Measurements from ENCODE around the gene FLCN.
"Not testable (repeated sequence)": the region's sequence is repeated elsewhere in the genome, so short reads cannot be mapped to it uniquely, and the experiment has no call there.

FLCN gene

DNA sequence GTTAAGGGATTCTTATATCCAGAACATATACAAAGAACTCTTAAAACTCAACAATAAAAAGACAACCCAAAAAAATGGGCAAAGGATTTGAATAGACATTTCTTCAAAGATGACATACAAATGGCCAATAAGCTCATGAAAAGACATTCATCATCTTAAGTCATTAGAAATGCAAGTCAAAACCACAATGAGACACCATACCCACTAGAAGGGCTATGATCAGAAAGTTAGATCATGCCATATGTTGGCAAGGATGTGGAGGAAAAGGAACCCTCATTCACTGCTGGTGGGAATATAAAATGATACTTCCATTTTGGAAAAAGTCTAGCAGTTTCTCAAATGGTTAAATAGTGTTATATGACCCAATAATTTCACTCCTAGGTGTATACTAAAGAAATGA lies 40.2 kb downstream of the FLCN start:
- H3K23ac ChIP-seq (ENCODE audit: low read length) = no peak overlapping the region
- peaks cover 0 to 3% of the 10 kb centered on the region in 2 experiments for H3K4me1 ChIP-seq (ENCODE audit: control insufficient read depth in 1 of 2, insufficient read depth in 2 of 2, low read length in 2 of 2)
- no peak overlapping the region for H4K91ac ChIP-seq (ENCODE audit: low read depth, low read length)
- H3K9me3 ChIP-seq (ENCODE audit: insufficient read depth, low read depth, low read length) = no peaks in the 10 kb centered on the region
- no peaks in the 10 kb centered on the region for H3K36me3 ChIP-seq (ENCODE audit: control insufficient read depth in 1 of 2, insufficient read depth in 2 of 2, low read length in 2 of 2)
- no peak overlapping the region for H4K12ac ChIP-seq (ENCODE audit: low read depth, low read length)
- H3K9ac ChIP-seq (ENCODE audit: low read length) = no peak overlapping the region
- peaks cover 1% of the 10 kb centered on the region for H3K79me1 ChIP-seq (ENCODE audit: low read length)
- H3K4me2 ChIP-seq (ENCODE audit: low read length) = no peak overlapping the region
- no peak overlapping the region for H3K14ac ChIP-seq (ENCODE audit: low read length)
- no peak overlapping the region for H3K4me3 ChIP-seq (ENCODE audit: low read depth, low read length)
- no peak overlapping the region for H2BK5ac ChIP-seq (ENCODE audit: low read depth, low read length, poor library complexity)
- no peak overlapping the region for H3K18ac ChIP-seq (ENCODE audit: low read length)
- H3K27ac ChIP-seq (ENCODE audit: low read depth, low read length) = no peak overlapping the region
- H3K79me2 ChIP-seq (ENCODE audit: control insufficient read depth, insufficient read depth, low read length, poor library complexity) = no peaks in the 10 kb centered on the region
- no peak overlapping the region for H2BK120ac ChIP-seq (ENCODE audit: insufficient read depth, low read length, poor library complexity)
- H2AK5ac ChIP-seq (ENCODE audit: low read length) = no peak overlapping the region
- no peak overlapping the region for H2BK12ac ChIP-seq (ENCODE audit: low read length)
- DNase-seq = no peak
- no peak overlapping the region for H2AFZ ChIP-seq (ENCODE audit: insufficient read depth, low read length, poor library complexity)
- H3K4ac ChIP-seq (ENCODE audit: low read depth, low read length) = no peak overlapping the region
- H3K27me3 ChIP-seq (ENCODE audit: insufficient read depth, low read length) = no peaks in the 10 kb centered on the region
- H4K8ac ChIP-seq (ENCODE audit: low read depth, low read length) = no peak overlapping the region

DNA sequence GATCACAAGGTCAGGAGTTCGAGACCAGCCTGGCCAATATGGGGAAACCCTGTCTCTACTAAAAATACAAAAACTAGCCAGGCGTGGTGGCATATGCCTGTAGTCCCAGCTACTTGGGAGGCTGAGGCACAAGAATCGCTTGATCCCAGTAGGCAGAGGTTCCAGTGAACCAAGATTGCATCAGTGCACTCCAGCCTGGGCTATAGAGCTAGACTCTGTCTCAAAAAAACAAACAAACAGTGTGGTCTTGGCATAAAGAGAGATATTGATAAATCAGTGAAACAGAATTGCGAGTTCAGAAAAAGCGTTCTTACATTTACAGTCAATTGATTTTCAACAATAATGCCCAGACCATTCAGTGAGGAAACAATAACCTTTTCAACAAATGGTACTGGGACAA lies 41.5 kb downstream of the FLCN start:
- DNase-seq; H2BK5ac ChIP-seq (ENCODE audit: low read depth, low read length, poor library complexity); H3K79me2 ChIP-seq (ENCODE audit: control insufficient read depth, insufficient read depth, low read length, poor library complexity); H4K91ac ChIP-seq (ENCODE audit: low read depth, low read length); H4K8ac ChIP-seq (ENCODE audit: low read depth, low read length); H3K23ac ChIP-seq (ENCODE audit: low read length); H3K4ac ChIP-seq (ENCODE audit: low read depth, low read length); H3K9ac ChIP-seq (ENCODE audit: low read length); H3K36me3 ChIP-seq (ENCODE audit: control insufficient read depth in 1 of 2, insufficient read depth in 2 of 2, low read length in 2 of 2); H2AK5ac ChIP-seq (ENCODE audit: low read length); H2BK120ac ChIP-seq (ENCODE audit: insufficient read depth, low read length, poor library complexity); H3K4me2 ChIP-seq (ENCODE audit: low read length); H3K4me1 ChIP-seq (ENCODE audit: control insufficient read depth in 1 of 2, insufficient read depth in 2 of 2, low read length in 2 of 2); H2AFZ ChIP-seq (ENCODE audit: insufficient read depth, low read length, poor library complexity); H3K27ac ChIP-seq (ENCODE audit: low read depth, low read length); H3K14ac ChIP-seq (ENCODE audit: low read length); H2BK12ac ChIP-seq (ENCODE audit: low read length); H3K9me3 ChIP-seq (ENCODE audit: insufficient read depth, low read depth, low read length); H4K12ac ChIP-seq (ENCODE audit: low read depth, low read length); H3K4me3 ChIP-seq (ENCODE audit: low read depth, low read length); H3K18ac ChIP-seq (ENCODE audit: low read length); H3K79me1 ChIP-seq (ENCODE audit: low read length); H3K27me3 ChIP-seq (ENCODE audit: insufficient read depth, low read length): not testable (repeated sequence)
- no CpG with 5 or more reads among the region's 5 CpGs for WGBS (ENCODE audit: extremely low coverage, insufficient coverage, insufficient read length)

- WGBS (ENCODE audit: extremely low coverage, insufficient coverage, insufficient read length) = no CpG with 5 or more reads among the region's 10 CpGs
Observed at GRCh38 chr17:17191961-17192381, 45.0 kb downstream of the FLCN start.

DNA sequence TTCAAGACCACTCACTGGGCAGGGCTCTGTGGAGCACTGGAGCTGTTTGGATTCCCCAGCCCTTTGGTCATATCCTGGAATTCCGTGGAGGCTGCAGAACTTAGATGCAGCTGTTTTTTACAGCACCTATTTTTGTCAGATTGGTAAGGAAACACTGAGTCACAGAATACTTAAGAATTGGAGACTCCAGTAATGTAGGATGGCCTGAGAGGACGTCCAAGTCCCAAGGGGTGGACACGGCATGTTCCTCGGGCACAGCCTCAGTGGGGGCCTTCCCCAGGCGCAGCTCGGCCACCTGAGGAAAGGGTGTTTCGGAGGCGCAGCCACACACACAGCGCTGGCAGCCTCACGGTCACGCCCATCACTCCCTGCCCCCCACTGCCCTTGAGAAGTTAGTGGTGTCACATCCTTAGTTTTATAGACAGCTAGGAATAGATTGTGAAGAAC lies 45.6 kb downstream of the FLCN start:
- no peak overlapping the region for H3K4me2 ChIP-seq (ENCODE audit: low read length)
- H2BK120ac ChIP-seq (ENCODE audit: insufficient read depth, low read length, poor library complexity) = peak overlapping the region; percentile 56
- DNase-seq = peak; percentile 13 to 57
- WGBS (ENCODE audit: extremely low coverage, insufficient coverage, insufficient read length) = no CpG with 5 or more reads among the region's 11 CpGs
- H2AFZ ChIP-seq (ENCODE audit: insufficient read depth, low read length, poor library complexity) = peak overlapping the region; percentile 53
- peak overlapping the region; percentile 49 for H3K14ac ChIP-seq (ENCODE audit: low read length)
- peak overlapping the region; percentile 66 for H4K8ac ChIP-seq (ENCODE audit: low read depth, low read length)
- peak overlapping the region; percentile 50 for H2BK5ac ChIP-seq (ENCODE audit: low read depth, low read length, poor library complexity)
- H3K4ac ChIP-seq (ENCODE audit: low read depth, low read length) = peak overlapping the region; percentile 19
- peak overlapping the region; percentile 59 for H2BK12ac ChIP-seq (ENCODE audit: low read length)
- H3K36me3 ChIP-seq (ENCODE audit: control insufficient read depth in 1 of 2, insufficient read depth in 2 of 2, low read length in 2 of 2) = peaks cover 9 to 15% of the 10 kb centered on the region in 2 experiments
- H3K27ac ChIP-seq (ENCODE audit: low read depth, low read length) = peak overlapping the region; percentile 75
- peak overlapping the region; percentile 83 for H4K91ac ChIP-seq (ENCODE audit: low read depth, low read length)
- no peaks in the 10 kb centered on the region for H3K27me3 ChIP-seq (ENCODE audit: insufficient read depth, low read length)
- H3K23ac ChIP-seq (ENCODE audit: low read length) = no peak overlapping the region
- peaks cover 30% of the 10 kb centered on the region for H3K79me1 ChIP-seq (ENCODE audit: low read length)
- H3K4me3 ChIP-seq (ENCODE audit: low read depth, low read length) = no peak overlapping the region
- peaks cover 36 to 37% of the 10 kb centered on the region in 2 experiments for H3K4me1 ChIP-seq (ENCODE audit: control insufficient read depth in 1 of 2, insufficient read depth in 2 of 2, low read length in 2 of 2)
- H3K9me3 ChIP-seq (ENCODE audit: insufficient read depth, low read depth, low read length) = no peaks in the 10 kb centered on the region
- H3K18ac ChIP-seq (ENCODE audit: low read length) = peak overlapping the region; percentile 87
- peaks cover 4% of the 10 kb centered on the region for H3K79me2 ChIP-seq (ENCODE audit: control insufficient read depth, insufficient read depth, low read length, poor library complexity)
- no peak overlapping the region for H3K9ac ChIP-seq (ENCODE audit: low read length)
- peak overlapping the region; percentile 94 for H2AK5ac ChIP-seq (ENCODE audit: low read length)
- H4K12ac ChIP-seq (ENCODE audit: low read depth, low read length) = peak overlapping the region; percentile 80

More at GRCh38 chr17:17191961-17192381, 45.0 kb downstream of the FLCN start:
- H3K79me1 ChIP-seq (ENCODE audit: low read length) = peaks cover 24% of the 10 kb centered on the region
- H3K79me2 ChIP-seq (ENCODE audit: control insufficient read depth, insufficient read depth, low read length, poor library complexity) = peaks cover 4% of the 10 kb centered on the region
- H3K18ac ChIP-seq (ENCODE audit: low read length) = no peak overlapping the region
- no peak overlapping the region for H3K4me3 ChIP-seq (ENCODE audit: low read depth, low read length)
- H4K8ac ChIP-seq (ENCODE audit: low read depth, low read length) = no peak overlapping the region
- peaks cover 6 to 15% of the 10 kb centered on the region in 2 experiments for H3K36me3 ChIP-seq (ENCODE audit: control insufficient read depth in 1 of 2, insufficient read depth in 2 of 2, low read length in 2 of 2)
- H2BK120ac ChIP-seq (ENCODE audit: insufficient read depth, low read length, poor library complexity) = no peak overlapping the region
- H4K91ac ChIP-seq (ENCODE audit: low read depth, low read length) = no peak overlapping the region
- H2BK12ac ChIP-seq (ENCODE audit: low read length) = no peak overlapping the region
- no peak overlapping the region for H2BK5ac ChIP-seq (ENCODE audit: low read depth, low read length, poor library complexity)
- no peak overlapping the region for H3K14ac ChIP-seq (ENCODE audit: low read length)
- no peak overlapping the region for H3K23ac ChIP-seq (ENCODE audit: low read length)
- no peak overlapping the region for H3K27ac ChIP-seq (ENCODE audit: low read depth, low read length)
- H2AFZ ChIP-seq (ENCODE audit: insufficient read depth, low read length, poor library complexity) = no peak overlapping the region
- no peak overlapping the region for H3K4ac ChIP-seq (ENCODE audit: low read depth, low read length)
- peaks cover 30 to 31% of the 10 kb centered on the region in 2 experiments for H3K4me1 ChIP-seq (ENCODE audit: control insufficient read depth in 1 of 2, insufficient read depth in 2 of 2, low read length in 2 of 2)
- no peak overlapping the region for H3K9ac ChIP-seq (ENCODE audit: low read length)
- no peak overlapping the region for H4K12ac ChIP-seq (ENCODE audit: low read depth, low read length)
- H2AK5ac ChIP-seq (ENCODE audit: low read length) = no peak overlapping the region
- H3K27me3 ChIP-seq (ENCODE audit: insufficient read depth, low read length) = no peaks in the 10 kb centered on the region
- DNase-seq = no peak
- no peak overlapping the region for H3K4me2 ChIP-seq (ENCODE audit: low read length)
- no peaks in the 10 kb centered on the region for H3K9me3 ChIP-seq (ENCODE audit: insufficient read depth, low read depth, low read length)

Measured in trophoblast cell (in vitro differentiated cells and primary cell).